GM19463 (cell line): Measurements from ENCODE around the gene GYS2.
"Not testable (repeated sequence)": the region's sequence is repeated elsewhere in the genome, so short reads cannot be mapped to it uniquely, and the experiment has no call there.

Experiments
- ATAC-seq: cut with Tn5 transposase; IDR thresholded peaks from one replicate; pipeline ENCODE4 v1.9.1; 2021; ENCODE audit warnings: mild to moderate bottlenecking, moderate library complexity; ENCODE audit not compliant: unreplicated experiment

The GYS2 gene

DNA sequence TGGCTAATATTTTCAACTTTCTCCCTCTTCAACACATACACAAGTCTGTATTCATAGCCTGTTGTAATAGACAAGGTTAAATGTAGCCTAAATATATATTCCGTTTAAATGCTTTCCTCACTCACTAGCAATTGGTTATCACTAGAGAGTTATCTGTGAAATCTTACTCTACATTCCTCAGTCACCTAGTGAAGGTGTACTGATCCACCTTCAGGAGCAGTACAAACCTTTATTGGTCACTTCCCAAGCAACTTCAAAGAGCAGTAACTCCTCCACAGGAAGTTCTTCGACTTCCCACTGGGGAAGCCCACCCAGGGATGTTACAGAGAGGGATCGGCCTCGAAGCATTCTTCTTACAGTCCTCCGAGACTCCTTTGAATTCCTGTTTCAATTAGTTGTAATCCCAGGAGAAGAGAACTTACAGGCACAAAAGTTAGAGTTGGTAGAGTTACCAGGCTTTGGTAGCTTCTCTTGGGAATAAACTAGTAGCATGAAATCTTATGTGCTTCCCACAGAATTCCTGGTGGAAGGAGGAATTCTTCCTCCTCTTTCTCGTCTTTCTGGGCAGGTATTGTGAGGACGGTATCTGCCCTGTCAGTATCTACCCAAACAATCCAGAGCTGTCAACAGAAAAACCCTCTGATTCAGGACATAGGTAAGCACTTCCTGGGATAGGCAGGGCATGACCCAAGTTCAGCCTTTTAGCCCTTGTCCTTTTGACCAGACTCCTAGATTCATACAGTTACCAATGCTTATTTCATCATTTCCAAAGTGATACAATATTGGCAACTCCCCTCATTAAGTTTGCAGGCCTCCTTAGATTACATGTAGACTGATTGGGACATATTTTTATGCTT lies at the start of gene GYS2:
GYS2 (minus strand) TSS at position 603 of the 857 bp plus-strand sequence; CDS start at position 348, 255 bp downstream.
- no peak for ATAC-seq

DNA sequence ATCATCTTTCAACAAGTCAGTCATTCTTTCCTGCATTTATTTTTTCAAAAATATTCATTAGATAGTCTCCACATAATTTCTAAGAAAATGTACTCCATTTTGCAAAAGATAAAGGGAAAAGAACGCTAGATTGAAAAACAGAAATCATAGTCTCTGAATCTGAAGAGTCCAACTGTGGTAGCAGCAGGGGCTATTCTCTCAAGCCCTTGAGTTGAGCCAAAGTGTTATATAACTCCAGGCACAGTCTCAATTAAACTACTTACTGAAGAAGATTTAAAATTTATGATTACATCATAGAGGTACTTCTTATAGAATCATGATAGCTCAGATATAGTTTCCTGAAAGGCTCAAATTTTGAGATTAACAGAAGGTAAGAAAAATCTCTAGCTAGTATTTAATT lies 47.2 kb upstream of the GYS2 start:
- ATAC-seq, result no peak

DNA sequence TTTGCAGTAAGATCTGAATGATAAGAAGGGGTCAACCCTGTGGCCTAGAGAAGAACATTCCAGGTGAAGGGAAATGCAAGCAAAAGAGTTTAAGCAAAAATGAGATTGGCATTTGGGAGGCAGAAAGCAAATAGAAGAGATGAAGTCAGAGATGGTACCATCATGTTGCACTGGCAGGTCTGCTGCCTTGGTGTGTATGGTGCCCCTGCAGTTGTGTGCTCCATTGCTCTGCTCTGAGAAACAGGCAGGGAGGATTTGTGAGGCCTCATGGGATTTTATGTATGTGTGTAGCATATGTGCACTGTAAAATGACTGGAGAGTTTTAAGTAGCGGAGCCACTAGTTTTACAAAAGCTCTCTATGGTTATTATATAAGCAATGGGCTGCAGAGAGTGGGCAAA lies 46.4 kb upstream of the GYS2 start:
- no peak for ATAC-seq

DNA sequence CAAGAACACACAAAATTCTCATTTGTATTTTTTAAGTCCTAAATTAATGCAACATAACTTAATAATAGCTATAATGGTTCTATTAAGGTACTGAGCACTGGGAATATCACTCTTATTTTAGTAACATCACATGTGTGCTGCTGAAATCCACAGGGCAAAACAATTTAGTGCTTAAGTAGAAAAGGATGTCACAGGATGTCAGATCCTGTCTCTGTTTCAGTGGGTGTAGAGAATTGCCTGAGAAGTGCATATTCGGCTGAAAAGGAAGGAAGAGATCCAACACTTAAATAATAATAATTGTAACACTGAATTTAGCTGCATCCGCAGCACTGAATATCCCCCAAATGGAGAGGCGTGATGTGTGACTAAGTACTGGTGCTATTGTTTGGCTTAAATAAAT lies 44.4 kb upstream of the GYS2 start:
- no peak for ATAC-seq

DNA sequence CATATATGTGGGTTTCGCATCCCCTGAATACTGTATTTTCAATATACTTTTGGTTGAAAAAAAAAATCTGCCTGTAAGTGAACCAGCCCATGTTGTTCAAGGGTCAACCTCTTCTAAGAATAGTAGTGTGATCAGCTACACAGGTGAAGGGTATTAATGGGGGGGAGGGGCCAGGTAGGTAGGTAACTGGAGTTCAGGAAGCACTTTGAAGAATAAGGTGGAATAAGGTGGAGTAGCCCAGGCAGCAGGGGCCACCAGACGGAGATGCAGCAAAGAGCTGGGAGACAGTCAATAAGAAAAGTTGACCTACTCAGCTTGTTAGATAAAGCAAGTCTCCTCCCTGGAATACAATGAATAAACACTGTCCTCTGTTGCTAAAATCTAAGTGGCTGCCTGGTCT lies 43.7 kb upstream of the GYS2 start:
- ATAC-seq, result no peak

DNA sequence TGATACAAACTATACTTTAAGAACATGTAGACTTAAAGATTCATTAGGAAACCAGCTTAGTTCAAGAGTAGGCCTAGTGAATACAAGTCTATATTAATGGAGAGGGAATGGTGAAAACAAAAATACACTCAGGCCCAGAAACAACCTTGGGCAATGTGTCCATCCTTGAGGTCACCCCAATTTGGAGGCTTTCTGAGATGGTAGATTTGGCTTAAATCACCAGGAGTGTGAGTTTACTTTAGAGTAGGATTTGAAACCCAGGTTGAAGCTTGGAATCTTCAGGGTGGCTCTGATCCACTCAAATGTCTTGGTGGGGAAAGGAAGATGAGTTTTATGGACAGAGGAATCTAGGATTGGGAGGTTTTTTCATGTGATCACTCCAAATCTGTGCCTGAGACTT lies 42.5 kb upstream of the GYS2 start:
- ATAC-seq, result no peak

DNA sequence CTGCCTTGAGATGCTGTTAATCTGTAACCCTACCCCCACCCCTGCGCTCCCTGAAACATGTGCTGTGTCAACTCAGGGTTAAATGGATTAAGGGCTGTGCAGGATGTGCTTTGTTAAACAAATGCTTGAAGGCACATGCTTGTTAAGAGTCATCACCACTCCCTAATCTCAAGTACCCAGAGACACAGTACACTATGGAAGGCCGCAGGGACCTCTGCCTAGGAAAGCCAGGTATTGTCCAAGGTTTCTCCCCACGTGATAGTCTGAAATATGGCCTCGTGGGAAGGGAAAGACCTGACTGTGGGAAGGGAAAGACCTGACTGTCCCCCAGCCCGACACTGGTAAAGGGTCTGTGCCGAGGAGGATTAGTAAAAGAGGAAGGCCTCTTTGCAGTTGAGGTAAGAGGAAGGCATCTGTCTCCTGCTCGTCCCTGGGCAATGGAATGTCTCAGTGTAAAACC lies 40.4 kb upstream of the GYS2 start:
- ATAC-seq, result not testable (repeated sequence)

DNA sequence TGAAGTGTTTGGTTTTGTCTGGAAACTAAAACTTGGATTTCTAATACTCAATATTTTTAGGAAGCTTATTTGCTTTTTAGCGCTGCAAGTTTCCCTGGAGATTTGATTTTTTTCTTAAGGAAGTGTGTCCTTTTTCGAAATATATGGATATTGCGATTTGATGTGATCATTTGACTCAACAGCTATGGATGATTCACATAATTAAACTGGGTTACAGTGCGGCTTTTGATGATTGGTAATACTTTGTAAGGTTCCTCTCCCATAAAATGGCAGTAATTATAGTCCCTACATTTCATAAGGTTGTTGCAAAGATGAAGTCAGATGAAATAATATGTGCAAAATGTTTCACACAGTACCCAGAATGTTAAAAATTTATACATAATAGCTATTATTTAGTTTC lies 39.9 kb upstream of the GYS2 start:
- no peak for ATAC-seq

DNA sequence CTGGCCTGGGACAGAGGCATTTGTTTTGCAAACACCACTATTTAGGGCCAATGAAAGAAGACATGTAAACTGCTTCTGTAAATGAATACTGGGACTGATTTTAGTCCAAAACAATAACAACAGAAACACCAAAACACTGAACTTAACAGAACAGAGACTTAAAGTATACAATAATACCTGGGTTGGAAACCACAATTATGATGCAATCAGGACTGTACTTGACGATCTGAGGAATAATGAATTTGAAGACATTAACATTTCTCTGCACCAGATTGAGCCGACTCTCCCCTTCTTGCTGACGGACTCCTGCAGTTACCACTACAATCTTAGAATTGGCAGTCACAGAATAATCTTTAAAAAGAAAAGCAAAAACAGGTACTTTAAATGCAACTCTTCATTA lies 39.1 kb upstream of the GYS2 start:
- ATAC-seq, result no peak

DNA sequence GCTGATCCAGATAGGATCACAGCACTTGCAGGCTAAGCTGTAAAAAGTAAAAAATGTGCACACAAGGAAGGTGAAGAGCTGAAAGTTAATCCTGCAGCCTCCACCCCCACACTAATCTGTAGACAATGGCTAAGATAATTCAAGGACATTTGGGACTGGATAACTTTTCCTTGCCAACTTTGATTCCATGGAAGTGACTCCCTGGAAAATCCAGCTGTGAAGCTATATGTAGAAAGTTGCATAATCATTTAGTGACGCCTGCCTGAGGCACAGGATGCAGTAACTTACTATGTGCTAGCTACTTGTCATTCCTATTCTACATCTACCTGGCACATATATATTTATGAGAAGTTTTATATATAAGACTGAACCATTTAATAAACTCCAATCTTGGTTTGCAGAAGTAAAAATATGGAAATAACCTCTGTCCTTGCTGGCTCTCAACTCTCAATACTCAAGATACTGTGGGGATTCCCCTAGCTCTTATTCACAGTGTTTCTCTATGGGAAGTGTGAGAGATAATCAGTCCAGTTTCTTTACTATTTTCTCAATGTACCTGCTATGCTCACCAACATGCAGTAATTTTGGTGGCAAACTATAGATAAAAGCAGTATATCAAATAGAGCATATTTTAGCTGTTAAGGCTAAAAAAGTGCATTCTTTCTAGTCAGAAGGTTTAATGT lies 38.2 kb upstream of the GYS2 start:
- no peak for ATAC-seq

DNA sequence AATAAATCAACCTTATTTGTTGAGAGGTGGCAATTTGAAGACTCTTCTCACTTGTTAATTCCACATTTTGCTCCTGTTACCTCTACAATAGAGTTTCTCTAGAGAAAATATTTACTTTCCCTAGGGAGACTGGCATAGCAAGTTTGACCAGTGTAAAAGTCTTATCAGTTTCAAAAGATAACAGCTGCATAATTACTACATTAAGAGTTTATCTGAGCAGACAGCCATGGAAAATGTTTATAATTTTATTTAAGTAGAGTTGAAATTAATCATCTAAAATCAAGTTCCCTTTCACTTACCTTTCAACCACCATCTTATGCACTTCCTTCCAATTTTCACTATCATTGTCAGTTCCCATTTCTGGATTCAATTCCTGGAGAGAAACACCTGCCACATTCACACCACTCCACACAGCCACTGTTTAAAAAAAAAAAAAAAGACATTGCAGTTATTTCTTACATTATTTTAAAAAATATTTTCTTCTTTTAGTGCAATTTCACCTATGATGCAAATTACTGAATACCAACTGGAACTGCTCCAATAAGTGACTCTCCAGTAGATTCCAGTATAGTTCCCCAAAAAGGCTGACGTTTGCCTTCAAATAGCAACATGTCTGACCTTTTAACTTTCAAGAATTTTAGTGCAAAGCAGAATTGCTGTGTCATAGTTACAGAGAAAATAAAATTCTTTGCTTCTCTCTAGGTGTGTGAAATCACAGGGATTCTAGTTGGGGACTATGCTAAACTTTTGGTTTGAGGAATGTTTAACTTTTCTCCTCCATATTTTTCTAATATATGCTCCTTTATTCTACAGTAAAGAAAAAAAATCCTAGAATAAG lies 33.6 kb upstream of the GYS2 start:
- ATAC-seq, result no peak

DNA sequence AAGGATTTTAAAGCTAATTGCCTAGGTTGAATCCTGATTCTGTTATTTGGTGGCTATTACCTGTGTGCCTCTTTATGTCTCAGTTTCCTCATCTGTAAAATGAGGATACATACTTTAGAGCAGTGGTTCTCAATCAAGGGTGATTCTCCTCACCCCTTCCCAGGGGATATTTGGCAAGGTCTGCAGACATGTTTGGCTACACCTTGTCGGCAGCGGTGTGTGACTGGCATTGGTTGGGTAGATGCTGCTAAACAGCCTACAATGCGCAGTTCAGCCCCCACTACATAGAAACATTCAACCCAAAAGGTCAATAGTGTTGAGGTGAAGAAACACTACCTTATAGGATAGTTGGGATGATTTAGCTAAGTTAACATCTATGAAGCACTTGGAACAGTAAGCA lies 29.6 kb upstream of the GYS2 start:
- no peak for ATAC-seq

DNA sequence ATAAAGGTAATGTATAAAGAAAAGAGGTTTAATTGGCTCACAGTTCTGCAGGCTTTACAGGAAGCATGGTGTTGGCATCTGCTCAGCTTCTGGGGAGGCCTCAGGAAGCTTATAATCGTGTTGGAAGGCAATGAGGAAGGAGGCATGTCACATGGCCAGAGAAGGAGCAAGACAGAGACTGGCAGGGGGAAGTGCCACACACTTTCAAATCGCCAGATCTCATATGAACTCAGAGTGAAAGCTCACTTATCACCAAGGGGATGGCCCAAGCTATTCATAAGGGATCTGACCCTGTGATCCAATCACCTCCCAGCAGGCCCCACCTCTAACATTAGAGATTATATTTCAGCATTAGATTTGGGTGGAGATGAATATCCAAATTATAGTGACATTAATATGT lies 26.7 kb upstream of the GYS2 start:
- no peak for ATAC-seq

DNA sequence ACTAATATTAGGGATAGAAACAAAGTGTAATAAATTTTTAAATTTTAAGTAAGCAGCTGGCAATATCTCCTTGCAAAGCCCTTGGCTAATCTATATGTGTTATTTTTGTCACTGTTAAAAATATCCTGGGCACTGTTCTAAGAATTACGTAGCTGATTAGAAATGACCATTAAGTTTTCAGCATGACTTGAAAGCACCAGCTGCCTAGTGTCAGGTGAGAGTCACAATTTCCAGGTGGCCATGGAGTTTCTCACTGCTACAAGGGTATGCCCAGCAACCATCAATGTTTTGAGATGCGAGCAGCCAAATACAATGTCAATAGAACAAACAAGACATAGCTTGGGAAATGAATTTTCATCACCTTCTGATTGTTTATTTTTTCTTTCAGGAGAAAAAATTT lies 23.3 kb upstream of the GYS2 start:
- no peak for ATAC-seq

DNA sequence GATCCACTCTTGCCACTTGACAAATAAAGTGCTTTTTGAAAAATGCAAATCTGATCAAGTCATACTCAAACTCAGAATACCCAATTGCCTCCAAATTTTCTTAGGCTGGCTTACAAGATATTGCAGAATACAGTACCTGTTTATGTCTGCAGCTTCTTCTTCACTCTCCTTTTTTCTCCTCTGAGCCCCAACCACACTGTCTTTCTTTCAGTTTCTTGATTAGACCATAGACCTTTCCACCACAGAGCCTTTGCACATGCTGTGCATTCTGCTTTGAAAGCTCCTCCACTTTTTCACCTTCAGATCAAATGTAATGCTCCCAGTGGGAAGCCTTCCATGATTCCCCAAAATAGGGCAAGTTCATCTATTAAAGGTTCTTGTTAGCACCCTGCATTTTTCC lies 13.9 kb upstream of the GYS2 start:
- no peak for ATAC-seq

DNA sequence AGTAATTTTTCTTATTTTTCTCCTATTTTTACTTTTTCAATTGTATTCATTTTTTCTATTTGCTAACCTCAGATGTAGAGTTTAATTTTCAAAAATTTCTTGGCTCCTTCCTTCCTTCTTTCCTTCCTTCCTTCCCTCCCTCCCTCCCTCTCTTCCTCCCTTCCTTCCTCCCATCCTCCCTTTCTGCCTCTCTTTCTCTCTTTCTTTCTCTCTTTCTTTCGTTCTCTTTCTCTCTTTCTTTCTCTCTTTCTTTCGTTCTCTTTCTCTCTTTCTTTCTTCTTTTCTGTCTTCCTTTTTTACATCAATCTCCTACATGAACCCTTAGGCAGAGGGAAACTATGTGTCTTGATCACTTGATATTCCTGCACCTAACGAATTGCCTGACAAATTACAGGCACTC lies 12.4 kb upstream of the GYS2 start:
- ATAC-seq, result no peak

DNA sequence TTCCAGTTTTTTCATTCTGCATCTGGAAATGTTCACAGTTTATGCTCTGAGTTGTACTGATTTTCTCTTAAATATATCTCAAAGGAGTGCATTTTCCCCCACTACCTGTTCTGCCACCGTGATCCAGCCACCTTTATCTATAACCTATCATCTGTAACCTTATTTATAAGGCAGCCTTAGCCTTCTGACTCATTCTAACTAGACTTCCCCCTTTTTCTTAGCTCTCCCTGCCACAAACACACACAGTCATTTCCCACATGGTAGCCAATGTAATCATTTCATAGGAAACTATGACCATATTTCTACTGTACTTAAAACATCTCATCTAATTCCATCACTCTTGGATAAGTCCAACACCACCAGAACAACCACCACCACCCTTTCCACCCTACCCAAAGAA lies 10.8 kb upstream of the GYS2 start:
- ATAC-seq, result no peak

DNA sequence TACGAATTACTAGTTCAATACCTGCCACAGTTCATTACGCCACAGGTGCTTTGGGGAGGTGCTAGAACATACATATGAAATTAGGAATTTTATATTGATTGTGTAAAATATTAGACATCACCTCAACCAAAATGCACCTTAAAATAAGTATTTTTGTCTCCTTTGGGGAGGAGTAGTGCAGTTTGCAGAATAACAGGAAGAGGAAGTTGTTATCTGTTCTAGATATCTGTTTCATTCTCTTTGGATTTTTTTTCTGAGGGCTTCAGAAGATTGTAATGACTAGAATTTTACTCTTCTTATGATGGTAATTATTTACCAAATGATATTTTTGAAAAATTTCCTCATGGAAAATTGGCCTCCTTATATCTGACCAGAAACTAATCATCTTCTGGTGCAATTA lies 9.9 kb upstream of the GYS2 start:
- ATAC-seq, result no peak

DNA sequence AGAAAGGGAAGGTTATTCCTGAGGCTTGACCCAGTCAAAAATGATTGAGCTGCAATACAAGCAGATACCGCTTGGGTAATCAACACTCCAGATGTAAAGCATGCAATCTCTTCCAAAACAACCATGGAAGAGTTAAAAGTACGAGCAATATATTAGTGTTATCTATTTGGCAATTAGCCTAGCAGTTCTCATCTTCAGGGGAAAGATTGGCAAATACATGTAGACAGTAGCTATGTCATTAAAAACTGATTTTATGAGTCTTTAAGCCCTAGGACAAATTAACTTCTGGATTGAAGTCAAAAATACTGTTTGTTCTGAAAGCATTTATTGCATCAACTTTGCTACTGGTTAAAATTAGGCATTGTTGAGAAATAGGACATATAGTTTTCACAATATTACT lies 9.3 kb upstream of the GYS2 start:
- ATAC-seq, result no peak

DNA sequence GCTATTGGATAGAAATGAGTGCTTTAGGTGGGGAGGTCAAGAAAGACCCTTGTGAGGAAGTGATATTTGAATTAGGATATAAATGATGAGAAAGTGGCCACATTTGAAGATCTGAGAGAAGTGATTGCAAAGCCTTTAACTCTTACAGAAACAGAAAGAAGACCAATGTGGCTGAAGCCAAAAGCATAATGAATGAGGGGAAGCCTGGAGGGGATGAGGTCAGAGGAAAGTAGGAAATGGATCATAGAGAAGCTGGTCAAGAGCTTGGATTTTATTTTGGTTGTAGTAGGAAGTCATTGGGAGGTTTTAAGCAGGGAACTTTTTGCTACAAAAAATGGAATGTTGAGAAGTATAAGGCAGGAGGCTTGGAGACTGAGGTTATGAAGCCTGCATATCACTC lies 3.5 kb upstream of the GYS2 start:
- no peak for ATAC-seq

DNA sequence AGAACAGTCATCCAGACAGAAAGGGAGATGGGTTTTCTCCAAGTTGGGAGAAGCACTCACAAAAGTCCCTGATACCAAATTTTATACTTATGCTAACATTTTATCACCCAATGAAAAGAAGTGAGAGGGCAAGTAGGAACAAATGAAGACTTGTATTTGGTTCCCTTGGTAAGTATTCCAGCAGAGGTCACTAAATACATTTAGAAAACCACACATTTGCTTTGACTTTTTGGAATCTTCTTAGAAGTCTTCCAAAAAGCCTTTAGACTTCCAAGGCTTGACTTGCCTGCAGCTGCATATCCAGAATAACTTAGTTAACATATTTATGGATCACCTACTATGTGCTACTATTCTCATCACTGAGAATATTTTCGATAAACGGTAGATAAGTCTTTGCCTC lies 3.1 kb upstream of the GYS2 start:
- no peak for ATAC-seq

DNA sequence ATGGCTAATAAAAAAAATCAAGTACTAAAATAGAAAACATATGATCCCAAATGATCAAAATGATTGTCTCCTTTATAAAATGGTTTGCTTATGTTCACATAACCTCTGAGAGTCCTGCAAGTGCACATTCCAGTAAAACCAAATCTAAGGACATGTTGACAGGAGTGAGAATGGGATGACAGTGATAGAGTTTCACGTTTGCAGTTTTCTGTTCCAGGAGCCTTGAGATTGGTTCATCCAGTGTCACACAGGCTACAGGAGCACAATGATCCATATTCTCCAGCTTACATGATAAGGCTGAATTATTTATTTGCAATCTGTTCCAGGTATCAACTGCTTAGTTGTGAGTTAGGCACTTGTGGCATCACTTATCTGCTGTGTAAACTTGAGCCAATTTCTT lies 1.5 kb upstream of the GYS2 start:
- ATAC-seq, result no peak
